Spinal cord (tissue), 10 donors: ENCODE measurements around the gene RNF220. TPM values are rescaled to one million over a fixed set of nuclear protein-coding genes. Genes with fewer than 3 reads are reported as not detected.
A peak's percentile ranks its signal among the peaks of the same experiment; 100 is the strongest.

Experiments
- DNase-seq, 6 donors: peaks; one replicate each; pipeline versions ENCODE4 v3.0.0 to v3.0.0-alpha.2; 2013 to 2015; ENCODE audit warnings: low spot score in 6 of 6, low read depth in 4 of 6
- H3K27ac ChIP-seq: one replicate; pipeline ENCODE4 v1.5.1; 2013; ENCODE audit warnings: low read depth, low read length, control low read depth
- H3K27me3 ChIP-seq: one replicate; pipeline ENCODE4 v1.6.1; 2013; ENCODE audit warnings: low read length; ENCODE audit not compliant: control insufficient read depth, insufficient read depth
- H3K36me3 ChIP-seq: one replicate; pipeline ENCODE4 v1.6.1; 2013; ENCODE audit warnings: low read length; ENCODE audit not compliant: control insufficient read depth, insufficient read depth
- H3K4me1 ChIP-seq: one replicate; pipeline ENCODE4 v1.6.1; 2013; ENCODE audit warnings: low read length; ENCODE audit not compliant: control insufficient read depth, insufficient read depth
- H3K4me3 ChIP-seq: one replicate; pipeline ENCODE4 v1.5.1; 2013; ENCODE audit warnings: low read depth, low read length, control low read depth
- H3K9me3 ChIP-seq: one replicate; pipeline ENCODE4 v1.6.1; 2013; ENCODE audit warnings: low read length; ENCODE audit not compliant: control insufficient read depth, insufficient read depth
- WGBS: methylation state at CpG from one replicate; pipeline ENCODE4 v1.1.5; 2013; ENCODE audit warnings: missing lambda C conversion rate; ENCODE audit not compliant: insufficient coverage; 5-methylcytosine and 5-hydroxymethylcytosine counted together
- polyA plus RNA-seq, 2 donors: library from polyadenylated mRNA; unstranded; fragments of 120-200 nt; gene quantifications; one replicate each; pipeline ENCODE4 v1.2.1, GENCODE V29; 2013; ENCODE audit not compliant: insufficient read length in 2 of 2
- total RNA-seq, 2 donors: library from RNA; depleted of rRNA in 1 of 2; stranded (reverse); fragments of 120-200 nt in 1 of 2; fragments of >200 nt in 1 of 2; gene quantifications; one replicate each; pipeline versions ENCODE4 v1.2.3 to v1.2.4, GENCODE V29; 2013 to 2014
- donor health status: healthy.

Gene RNF220
- total and polyA plus RNA-seq, 4 donors = 43.0 to 123 (median 99.5) TPM

- Histone ChIP-seq H3K36me3 (peaks cover 92% of the 10 kb centered on the region), H3K9me3 (no peaks in the 10 kb centered on the region), H3K4me3 (no peak overlapping the region), H3K27ac (peak overlapping the region; percentile 22), H3K27me3 (no peaks in the 10 kb centered on the region), H3K4me1 (peaks cover 59% of the 10 kb centered on the region)
- WGBS = 40% methylated on average over 18 of the region's 18 CpGs
- peak in 3 of 6 donors; percentile 43 to 80 (median 74) for DNase-seq
Observed at GRCh38 chr1:44645476-44646244, 240.6 kb downstream of the RNF220 start.

- Histone ChIP-seq H3K27me3 (no peaks in the 10 kb centered on the region), H3K9me3 (no peaks in the 10 kb centered on the region), H3K4me3 (no peak overlapping the region), H3K36me3 (peaks cover 94% of the 10 kb centered on the region), H3K4me1 (peaks cover 58% of the 10 kb centered on the region), H3K27ac (peak overlapping the region; percentile 22)
- 90% methylated on average over 16 of the region's 28 CpGs for WGBS
- peak in 1 of 6 donors; percentile 59 for DNase-seq
Observed at GRCh38 chr1:44646261-44647110, 241.4 kb downstream of the RNF220 start.

GRCh38 chr1:44647896-44648295 lies 242.8 kb downstream of the RNF220 start:
- Histone ChIP-seq H3K27ac (no peak overlapping the region), H3K9me3 (no peaks in the 10 kb centered on the region), H3K27me3 (no peaks in the 10 kb centered on the region), H3K4me3 (no peak overlapping the region), H3K4me1 (peaks cover 54% of the 10 kb centered on the region), H3K36me3 (peaks cover 90% of the 10 kb centered on the region)
- no peak for DNase-seq
- WGBS = 89% methylated on average over 2 of the region's 2 CpGs

DNA sequence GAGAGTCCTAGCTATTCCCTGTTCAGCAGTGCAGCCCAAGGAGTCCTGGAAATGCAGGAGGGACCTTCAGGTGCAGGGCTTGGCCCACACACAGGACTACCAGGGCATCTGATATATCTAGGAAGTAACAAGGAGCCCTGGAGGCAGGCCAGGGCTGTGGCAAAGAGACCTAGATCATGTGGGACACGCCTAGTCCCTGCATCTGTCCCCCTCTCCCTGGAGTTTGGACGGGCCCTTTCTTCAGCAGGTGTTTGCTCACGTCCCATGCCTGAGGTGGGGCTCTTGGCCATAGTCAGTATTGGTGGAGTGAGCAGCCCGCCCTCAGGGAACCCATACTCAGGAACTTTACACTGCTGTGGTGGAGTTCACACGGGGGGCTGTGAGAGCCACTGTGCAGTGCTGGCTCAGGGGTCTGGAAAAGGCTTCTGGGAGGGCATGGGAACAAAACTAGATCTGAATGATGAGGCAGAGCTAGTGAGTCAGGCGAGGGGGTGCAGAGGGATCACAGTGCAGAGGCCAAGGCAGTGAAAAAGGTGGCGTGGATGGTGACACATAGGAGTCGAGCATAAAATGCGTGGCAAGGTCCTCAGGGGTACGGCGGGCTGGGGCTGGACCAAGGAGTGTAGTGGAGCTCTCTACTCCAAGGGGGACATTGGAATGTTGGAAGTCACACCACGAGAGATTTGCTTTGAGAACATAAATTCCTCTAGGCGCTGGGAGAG lies 243.6 kb downstream of the RNF220 start:
- 91% methylated on average over 12 of the region's 13 CpGs for WGBS
- peaks cover 50% of the 10 kb centered on the region for H3K4me1 ChIP-seq
- no peak overlapping the region for H3K27ac ChIP-seq
- H3K4me3 ChIP-seq = no peak overlapping the region
- H3K36me3 ChIP-seq = peaks cover 84% of the 10 kb centered on the region
- no peaks in the 10 kb centered on the region for H3K27me3 ChIP-seq
- no peaks in the 10 kb centered on the region for H3K9me3 ChIP-seq
- DNase-seq = no peak

GRCh38 chr1:44649788-44650158 lies 244.7 kb downstream of the RNF220 start:
- no peaks in the 10 kb centered on the region for H3K27me3 ChIP-seq
- no peak overlapping the region for H3K27ac ChIP-seq
- peaks cover 80% of the 10 kb centered on the region for H3K36me3 ChIP-seq
- peaks cover 39% of the 10 kb centered on the region for H3K4me1 ChIP-seq
- no peak for DNase-seq
- WGBS = 74% methylated on average over 6 of the region's 13 CpGs
- no peak overlapping the region for H3K4me3 ChIP-seq
- no peaks in the 10 kb centered on the region for H3K9me3 ChIP-seq

DNA sequence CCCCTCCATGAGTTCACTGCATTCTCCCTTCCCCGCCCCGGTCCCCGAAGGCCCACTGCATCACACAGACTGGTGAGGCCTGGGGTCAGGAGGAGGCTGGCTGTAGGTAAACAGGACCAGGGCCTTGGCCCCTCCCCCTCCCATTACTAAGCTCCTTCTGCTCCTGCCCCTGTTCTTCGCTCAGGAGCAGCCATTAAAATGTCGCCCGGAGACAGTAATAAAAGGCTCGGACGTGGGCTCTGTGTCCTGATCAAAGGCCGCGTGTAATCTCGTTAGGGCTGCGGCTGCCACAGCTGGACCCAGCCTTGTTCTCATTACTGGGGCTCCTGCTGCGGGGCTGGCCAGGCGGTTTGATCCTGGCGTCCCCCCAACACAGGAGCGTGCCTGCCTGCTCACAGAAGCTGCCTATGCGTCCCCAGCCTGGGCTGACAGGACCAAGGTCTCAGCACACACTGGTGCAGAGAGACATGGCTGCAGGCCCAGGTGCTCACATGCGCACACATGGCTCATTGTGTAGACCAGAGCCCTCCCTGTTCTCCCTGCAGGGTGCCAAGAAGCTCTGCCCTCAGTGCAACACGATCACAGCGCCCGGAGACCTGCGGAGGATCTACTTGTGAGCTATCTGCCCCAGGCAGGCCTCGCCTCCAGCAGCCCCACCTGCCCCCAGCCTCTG lies 245.2 kb downstream of the RNF220 start:
- Histone ChIP-seq H3K27ac (no peak overlapping the region), H3K4me1 (peaks cover 34% of the 10 kb centered on the region), H3K9me3 (no peaks in the 10 kb centered on the region), H3K36me3 (peaks cover 80% of the 10 kb centered on the region), H3K4me3 (no peak overlapping the region), H3K27me3 (no peaks in the 10 kb centered on the region)
- peak in 1 of 6 donors; percentile 47 for DNase-seq
- 36% methylated on average over 22 of the region's 23 CpGs for WGBS

GRCh38 chr1:44651069-44651468 lies 246.0 kb downstream of the RNF220 start:
- H3K27me3 ChIP-seq = no peaks in the 10 kb centered on the region
- H3K36me3 ChIP-seq = peaks cover 76% of the 10 kb centered on the region
- no CpG with 5 or more reads among the region's 8 CpGs for WGBS
- H3K27ac ChIP-seq = no peak overlapping the region
- no peak overlapping the region for H3K4me3 ChIP-seq
- no peaks in the 10 kb centered on the region for H3K9me3 ChIP-seq
- no peak for DNase-seq
- peaks cover 26% of the 10 kb centered on the region for H3K4me1 ChIP-seq

GRCh38 chr1:44652445-44653106 lies 247.5 kb downstream of the RNF220 start:
- Histone ChIP-seq H3K36me3 (peaks cover 63% of the 10 kb centered on the region), H3K9me3 (no peaks in the 10 kb centered on the region), H3K27ac (no peak overlapping the region), H3K4me1 (peaks cover 17% of the 10 kb centered on the region), H3K27me3 (no peaks in the 10 kb centered on the region), H3K4me3 (no peak overlapping the region)
- DNase-seq = peak in 4 of 6 donors; percentile 69 to 93 (median 86)
- 52% methylated on average over 7 of the region's 7 CpGs for WGBS
